Panc1 (cell line): Measurements from ENCODE around the gene IRAK4. TPM values are rescaled to one million over a fixed set of nuclear protein-coding genes. Genes with fewer than 3 reads are reported as not detected.

Source experiments
- ATAC-seq: fragments of 200-7000 bp; cut with Tn5 transposase; 2 replicates; pipeline ENCODE4 v1.9.1; 2020; ENCODE audit warnings: mild to moderate bottlenecking, moderate library complexity
- BruUV-seq: library from RNA; stranded (reverse); fragments of 400-500 nt; replicated peaks from 2 replicates; lab custom pipeline; 2021; lab: Mats Ljungman, UMichigan
- CTCF ChIA-PET: fragments of 300-600 bp; sonication (Branson Sonifier 250); formaldehyde crosslinking; loops from one replicate; lab custom pipeline; 2022; ENCODE audit warnings: antibody characterized with exemption; lab: Charles Lee
- POLR2A ChIA-PET: fragments of 300-600 bp; sonication (Branson Sonifier 250); formaldehyde crosslinking; loops from one replicate; lab custom pipeline; 2022; ENCODE audit warnings: antibody characterized with exemption; lab: Charles Lee
- DNase-seq: peaks from one replicate; pipeline ENCODE4 v3.0.0-alpha.2; 2010; ENCODE audit warnings: low read depth, low spot score
- H3K27ac ChIP-seq: 2 replicates; pipeline ENCODE4 v1.5.1; 2011; ENCODE audit warnings: mild to moderate bottlenecking, low read length, inconsistent platforms
- H3K27me3 ChIP-seq: fragments of 200-500 bp; sonication (Bioruptor generic); 2 replicates; pipeline ENCODE4 v1.6.0; 2014; ENCODE audit warnings: low read length, inconsistent platforms; ENCODE audit not compliant: control insufficient read depth, insufficient read depth
- H3K36me3 ChIP-seq: fragments of 200-500 bp; sonication (Bioruptor generic); 2 replicates; pipeline ENCODE4 v1.5.1; 2014; ENCODE audit warnings: inconsistent platforms, mild to moderate bottlenecking, low read length, moderate library complexity; ENCODE audit not compliant: control insufficient read depth, insufficient read depth
- H3K4me1 ChIP-seq: 2 replicates; pipeline ENCODE4 v1.5.1; 2011; ENCODE audit warnings: inconsistent platforms, mild to moderate bottlenecking, low read length, moderate library complexity; ENCODE audit not compliant: control insufficient read depth, insufficient read depth
- H3K4me3 ChIP-seq, 2 experiments: 2 replicates each; pipeline ENCODE4 v1.5.1; 2011 to 2012; ENCODE audit warnings: low read depth in 2 of 2, low read length in 2 of 2, mild to moderate bottlenecking in 2 of 2, inconsistent platforms in 1 of 2, moderate library complexity in 1 of 2
- H3K9me3 ChIP-seq: fragments of 200-500 bp; sonication (Bioruptor generic); 2 replicates; pipeline ENCODE4 v1.5.1; 2014; ENCODE audit warnings: low read depth, mild to moderate bottlenecking, inconsistent platforms, low read length, moderate library complexity; ENCODE audit not compliant: control insufficient read depth, insufficient read depth
- POLR2AphosphoS5 ChIP-seq: IDR thresholded peaks from 2 replicates; pipeline ENCODE4 v1.6.1; 2012; ENCODE audit warnings: mild to moderate bottlenecking, low read depth, low read length, moderate library complexity
- SIN3A ChIP-seq: IDR thresholded peaks from 2 replicates; pipeline ENCODE4 v1.6.1; 2012; ENCODE audit warnings: low read depth, mild to moderate bottlenecking, low read length, moderate library complexity, borderline replicate concordance; ENCODE audit not compliant: insufficient read depth
- TCF7L2 ChIP-seq: IDR thresholded peaks from 2 replicates; pipeline ENCODE4 v1.6.1; 2011; ENCODE audit warnings: mild to moderate bottlenecking, low read depth, low read length, inconsistent platforms
- in situ Hi-C: cut with HindIII; loops from 2 replicates; pipeline ENCODE4 v1.10.0; 2016; ENCODE audit warnings: low sequenced_read_pairs, low pct_unique_long_range_greater_than_20kb
- intact Hi-C: fragments of 100-400 bp; cut with micrococcal nuclease; formaldehyde crosslinking; loops from one replicate; pipeline ENCODE4 v1.10.0; 2022; ENCODE audit not compliant: unreplicated experiment
- total RNA-seq: library from RNA; stranded (reverse); gene quantifications from one replicate; pipeline ENCODE4 v1.2.1, GENCODE V29; 2021; ENCODE audit not compliant: unreplicated experiment
- TF ChIP-seq, protein P1 (sequence below), 2 experiments: IDR thresholded peaks; 2 replicates each; pipeline ENCODE4 v1.6.1; 2011 to 2012; ENCODE audit warnings: low read depth in 2 of 2, control low read depth in 1 of 2, low read length in 1 of 2, mild to moderate bottlenecking in 1 of 2, moderate library complexity in 1 of 2; ENCODE audit not compliant: insufficient read depth in 1 of 2
- TF ChIP-seq, protein P2 (sequence below): fragments of 450-650 bp; IDR thresholded peaks from 2 replicates; pipeline ENCODE4 v1.5.1; 2017; ENCODE audit warnings: mild to moderate bottlenecking

The IRAK4 gene
- total RNA-seq, 1 experiment from 2014 or later: 11.3 TPM

DNA sequence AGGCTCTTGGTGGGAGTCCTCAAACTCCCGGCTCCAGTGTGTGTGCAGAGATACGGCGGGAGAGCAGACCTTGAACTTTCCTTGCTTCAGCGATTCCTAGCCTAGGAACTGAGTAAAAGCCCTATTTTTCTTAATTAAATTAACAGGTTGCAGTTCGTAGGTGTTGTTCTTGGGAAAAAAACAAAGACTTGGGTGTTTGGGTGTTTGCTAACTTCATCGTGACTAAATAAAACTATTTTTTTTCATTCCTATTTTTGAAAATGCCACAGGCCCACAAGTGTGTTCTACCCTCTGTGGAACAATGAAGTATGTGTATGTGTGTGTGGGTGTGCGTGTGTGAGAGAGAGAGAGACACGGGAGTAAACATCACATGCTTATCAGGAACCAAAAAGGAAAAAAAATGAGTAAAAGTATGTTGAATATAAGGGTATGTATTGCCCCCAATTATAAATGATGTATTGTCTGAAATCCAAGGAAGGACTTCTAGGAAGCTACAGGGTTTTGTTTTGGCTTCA is 77.8 kb downstream of the IRAK4 start:
- DNase-seq (no peak), ATAC-seq (peak; percentile 80; the same call in 1 of the 2 replicates)
- ChIA-PET CTCF (no interaction called here), POLR2A (interaction anchor here (0.7 kb wide), 1 partner anchor 55 kb away, joined by 3 read pairs; no protein-coding TSS in a partner anchor)
- Histone ChIP-seq H3K4me1 (0 out of 2 replicates have a peak, but pooled peaks cover 6% of the 10 kb centered on the region), H3K4me3 (peak overlapping the region; percentile 67 to 69), H3K9me3 (no peaks in the 10 kb centered on the region), H3K27ac (peak overlapping the region; percentile 64), H3K27me3 (no peaks in the 10 kb centered on the region), H3K36me3 (no peaks in the 10 kb centered on the region)
- no TSS peak for BruUV-seq
- intact Hi-C loops: no loop called here
- TF ChIP-seq, protein P1, sequence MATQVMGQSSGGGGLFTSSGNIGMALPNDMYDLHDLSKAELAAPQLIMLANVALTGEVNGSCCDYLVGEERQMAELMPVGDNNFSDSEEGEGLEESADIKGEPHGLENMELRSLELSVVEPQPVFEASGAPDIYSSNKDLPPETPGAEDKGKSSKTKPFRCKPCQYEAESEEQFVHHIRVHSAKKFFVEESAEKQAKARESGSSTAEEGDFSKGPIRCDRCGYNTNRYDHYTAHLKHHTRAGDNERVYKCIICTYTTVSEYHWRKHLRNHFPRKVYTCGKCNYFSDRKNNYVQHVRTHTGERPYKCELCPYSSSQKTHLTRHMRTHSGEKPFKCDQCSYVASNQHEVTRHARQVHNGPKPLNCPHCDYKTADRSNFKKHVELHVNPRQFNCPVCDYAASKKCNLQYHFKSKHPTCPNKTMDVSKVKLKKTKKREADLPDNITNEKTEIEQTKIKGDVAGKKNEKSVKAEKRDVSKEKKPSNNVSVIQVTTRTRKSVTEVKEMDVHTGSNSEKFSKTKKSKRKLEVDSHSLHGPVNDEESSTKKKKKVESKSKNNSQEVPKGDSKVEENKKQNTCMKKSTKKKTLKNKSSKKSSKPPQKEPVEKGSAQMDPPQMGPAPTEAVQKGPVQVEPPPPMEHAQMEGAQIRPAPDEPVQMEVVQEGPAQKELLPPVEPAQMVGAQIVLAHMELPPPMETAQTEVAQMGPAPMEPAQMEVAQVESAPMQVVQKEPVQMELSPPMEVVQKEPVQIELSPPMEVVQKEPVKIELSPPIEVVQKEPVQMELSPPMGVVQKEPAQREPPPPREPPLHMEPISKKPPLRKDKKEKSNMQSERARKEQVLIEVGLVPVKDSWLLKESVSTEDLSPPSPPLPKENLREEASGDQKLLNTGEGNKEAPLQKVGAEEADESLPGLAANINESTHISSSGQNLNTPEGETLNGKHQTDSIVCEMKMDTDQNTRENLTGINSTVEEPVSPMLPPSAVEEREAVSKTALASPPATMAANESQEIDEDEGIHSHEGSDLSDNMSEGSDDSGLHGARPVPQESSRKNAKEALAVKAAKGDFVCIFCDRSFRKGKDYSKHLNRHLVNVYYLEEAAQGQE (IDR thresholded peaks at IDR 0.05; ENCODE audit: insufficient read depth in 1 of 2, low read depth in 2 of 2, low read length in 1 of 2): no peak
- TF ChIP-seq POLR2AphosphoS5 (no peak), SIN3A (no peak), TCF7L2 (no peak)
- TF ChIP-seq, protein P2, sequence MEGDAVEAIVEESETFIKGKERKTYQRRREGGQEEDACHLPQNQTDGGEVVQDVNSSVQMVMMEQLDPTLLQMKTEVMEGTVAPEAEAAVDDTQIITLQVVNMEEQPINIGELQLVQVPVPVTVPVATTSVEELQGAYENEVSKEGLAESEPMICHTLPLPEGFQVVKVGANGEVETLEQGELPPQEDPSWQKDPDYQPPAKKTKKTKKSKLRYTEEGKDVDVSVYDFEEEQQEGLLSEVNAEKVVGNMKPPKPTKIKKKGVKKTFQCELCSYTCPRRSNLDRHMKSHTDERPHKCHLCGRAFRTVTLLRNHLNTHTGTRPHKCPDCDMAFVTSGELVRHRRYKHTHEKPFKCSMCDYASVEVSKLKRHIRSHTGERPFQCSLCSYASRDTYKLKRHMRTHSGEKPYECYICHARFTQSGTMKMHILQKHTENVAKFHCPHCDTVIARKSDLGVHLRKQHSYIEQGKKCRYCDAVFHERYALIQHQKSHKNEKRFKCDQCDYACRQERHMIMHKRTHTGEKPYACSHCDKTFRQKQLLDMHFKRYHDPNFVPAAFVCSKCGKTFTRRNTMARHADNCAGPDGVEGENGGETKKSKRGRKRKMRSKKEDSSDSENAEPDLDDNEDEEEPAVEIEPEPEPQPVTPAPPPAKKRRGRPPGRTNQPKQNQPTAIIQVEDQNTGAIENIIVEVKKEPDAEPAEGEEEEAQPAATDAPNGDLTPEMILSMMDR: no peak
- in situ Hi-C loops: no loop called here

Other genes starting within 250 kb of the IRAK4 start
- gene ADAMTS20, start 206.7 kb upstream of the IRAK4 start, total RNA-seq: not detected
- 11.4 TPM for gene PUS7L, start 161 bp upstream of the IRAK4 start, total RNA-seq
- 103 TPM for gene TWF1, start 47.4 kb downstream of the IRAK4 start, total RNA-seq
- gene TMEM117, start 77.1 kb downstream of the IRAK4 start, total RNA-seq: 5.5 TPM